Stomach (tissue), 9 donors: ENCODE results near the gene ASH1L. TPM values are rescaled to one million over a fixed set of nuclear protein-coding genes. Genes with fewer than 3 reads are reported as not detected.
"Not testable (repeated sequence)": the region's sequence is repeated elsewhere in the genome, so short reads cannot be mapped to it uniquely, and the experiment has no call there.

Source experiments
- DNase-seq, 2 donors: peaks; one replicate each; pipeline versions ENCODE4 v3.0.0 to v3.0.0-alpha.2; 2013 to 2019
- H3K27ac ChIP-seq, 5 donors: fragments of 200-600 bp in 4 of 5; sonication (generic) in 4 of 5; one replicate each; pipeline ENCODE4 v1.5.1; 2013 to 2019; ENCODE audit warnings: mild to moderate bottlenecking in 1 of 5, moderate library complexity in 1 of 5
- H3K27me3 ChIP-seq, 3 donors: fragments of 200-600 bp; sonication (generic); one replicate each; pipeline ENCODE4 v1.5.1; 2017 to 2019; ENCODE audit warnings: mixed run types in 1 of 3
- H3K36me3 ChIP-seq, 4 donors: fragments of 200-600 bp; sonication (generic); 1 replicate in 3 of 4; 2 replicates in 1 of 4; pipeline ENCODE4 v1.5.1; 2016 to 2019
- H3K4me1 ChIP-seq, 4 donors: fragments of 200-600 bp; sonication (generic); one replicate each; pipeline ENCODE4 v1.5.1; 2016 to 2019
- H3K4me3 ChIP-seq, 4 donors: fragments of 200-600 bp; sonication (generic) in 3 of 4; one replicate each; pipeline ENCODE4 v1.5.1; 2016 to 2019; ENCODE audit warnings: mild to moderate bottlenecking in 1 of 4
- H3K9me3 ChIP-seq, 4 donors: fragments of 200-600 bp; sonication (generic); one replicate each; pipeline ENCODE4 v1.5.1; 2016 to 2019
- CTCF ChIP-seq, 7 experiments: fragments of 450-650 bp in 4 of 7; fragments of 200-600 bp in 3 of 7; sonication (generic) in 3 of 7; IDR thresholded peaks; one replicate each; pipeline ENCODE4 v1.5.1; 2016 to 2019; ENCODE audit warnings: antibody characterized with exemption in 7 of 7, control low read depth in 2 of 7, mild to moderate bottlenecking in 1 of 7
- EP300 ChIP-seq: sonication (generic); formaldehyde crosslinking; IDR thresholded peaks from one replicate; pipeline ENCODE4 v1.6.1; 2017; ENCODE audit warnings: antibody characterized with exemption
- POLR2A ChIP-seq, 4 donors: fragments of 450-650 bp; IDR thresholded peaks; one replicate each; pipeline ENCODE4 v1.6.1; 2016; ENCODE audit warnings: antibody characterized with exemption in 4 of 4, control low read depth in 2 of 4, mild to moderate bottlenecking in 1 of 4, moderate library complexity in 1 of 4
- POLR2AphosphoS5 ChIP-seq, 3 donors: sonication (generic); formaldehyde crosslinking; IDR thresholded peaks; one replicate each; pipeline ENCODE4 v1.6.1; 2016; ENCODE audit warnings: antibody characterized with exemption in 3 of 3
- WGBS, 5 donors: extraction: QIAGEN DNeasy Blood & Tissue Kit in 3 of 5; methylation state at CpG; one replicate each; pipeline versions ENCODE4 v1.1.5 to v1.1.7; 2013 to 2018; 5-methylcytosine and 5-hydroxymethylcytosine counted together
- intact Hi-C: fragments of 100-400 bp; cut with DNase I; formaldehyde crosslinking; loops from one replicate; pipeline ENCODE4 v1.15.1; 2023; ENCODE audit warnings: low total_unique reads
- polyA plus RNA-seq, 3 donors: library from polyadenylated mRNA; stranded (reverse); fragments of 200-250 nt; gene quantifications; one replicate each; pipeline ENCODE4 v1.2.3, GENCODE V29; 2013
- total RNA-seq, 5 donors: library from RNA; depleted of rRNA; stranded (reverse); fragments of >200 nt; gene quantifications; one replicate each; pipeline versions ENCODE4 v1.1.0 to v1.2.3, GENCODE V29; 2014 to 2016
- donor health status: healthy with polysubstance abuse.
- donor health status: Bipolar disorder and iron deficiency.
- donor health status: healthy.

ASH1L gene
- total and polyA plus RNA-seq, 8 donors: 3.0 to 69.4 (median 34.3) TPM

- Histone ChIP-seq H3K9me3 (no peaks in the 10 kb centered on the region), H3K4me1 (peaks cover 4 to 18% (median 11%) of the 10 kb centered on the region in 4 donors), H3K27me3 (no peaks in the 10 kb centered on the region), H3K36me3 (peaks cover 9 to 76% (median 62%) of the 10 kb centered on the region in 4 donors), H3K4me3 (no peak overlapping the region), H3K27ac (no peak overlapping the region)
- TF ChIP-seq EP300 (no peak), POLR2AphosphoS5 (IDR thresholded peaks at IDR 0.05) (no peak), POLR2A (IDR thresholded peaks at IDR 0.05) (no peak)
- DNase-seq: no peak
- 76 to 90% (median 81%) methylated on average over 1 of the region's 1 CpG for WGBS, 5 donors
- intact Hi-C loops: no loop called here
Observed at GRCh38 chr1:155454096-155454495, 108.5 kb downstream of the ASH1L start.

GRCh38 chr1:155453141-155453540, 109.5 kb downstream of the ASH1L start:
- 93 to 99% (median 96%) methylated on average over 7 of the region's 7 CpGs for WGBS, 5 donors
- H3K36me3 ChIP-seq: peaks cover 8 to 77% (median 59%) of the 10 kb centered on the region in 4 donors

GRCh38 chr1:155451199-155451598, 111.4 kb downstream of the ASH1L start:
- TF ChIP-seq EP300 (no peak), CTCF (IDR thresholded peaks at IDR 0.05) (no peak), POLR2AphosphoS5 (IDR thresholded peaks at IDR 0.05) (no peak), POLR2A (IDR thresholded peaks at IDR 0.05) (no peak)
- intact Hi-C loops: no loop called here
- peaks cover 4 to 9% (median 7%) of the 10 kb centered on the region in 4 donors for H3K4me1 ChIP-seq
- H3K36me3 ChIP-seq: peaks cover 8 to 71% (median 50%) of the 10 kb centered on the region in 4 donors
- DNase-seq: no peak
- H3K27ac ChIP-seq: no peak overlapping the region
- no peaks in the 10 kb centered on the region for H3K27me3 ChIP-seq
- no peak overlapping the region for H3K4me3 ChIP-seq
- WGBS, 5 donors: 88 to 98% (median 96%) methylated on average over 7 of the region's 7 CpGs
- no peaks in the 10 kb centered on the region for H3K9me3 ChIP-seq

More at GRCh38 chr1:155453141-155453540, 109.5 kb downstream of the ASH1L start:
- Histone ChIP-seq H3K4me3 (no peak overlapping the region), H3K27ac (no peak overlapping the region), H3K27me3 (no peaks in the 10 kb centered on the region), H3K4me1 (peaks cover 4 to 18% (median 11%) of the 10 kb centered on the region in 4 donors), H3K9me3 (no peaks in the 10 kb centered on the region)
- no peak for TF ChIP-seq POLR2AphosphoS5 (IDR thresholded peaks at IDR 0.05)
- TF ChIP-seq CTCF (IDR thresholded peaks at IDR 0.05): no peak
- TF ChIP-seq EP300: no peak
- no peak for TF ChIP-seq POLR2A (IDR thresholded peaks at IDR 0.05)
- DNase-seq: no peak
- intact Hi-C loops: no loop called here

- H3K36me3 ChIP-seq: peaks cover 11 to 25% (median 17%) of the 10 kb centered on the region in 4 donors
- H3K4me1 ChIP-seq, H3K27ac ChIP-seq, intact Hi-C loops, H3K4me3 ChIP-seq, H3K9me3 ChIP-seq, DNase-seq, H3K27me3 ChIP-seq: not testable (repeated sequence)
- WGBS, 5 donors: 89 to 99% (median 98%) methylated on average over 4 to 6 of the region's 6 CpGs
Observed at GRCh38 chr1:155442431-155442830, 120.2 kb downstream of the ASH1L start.

DNA sequence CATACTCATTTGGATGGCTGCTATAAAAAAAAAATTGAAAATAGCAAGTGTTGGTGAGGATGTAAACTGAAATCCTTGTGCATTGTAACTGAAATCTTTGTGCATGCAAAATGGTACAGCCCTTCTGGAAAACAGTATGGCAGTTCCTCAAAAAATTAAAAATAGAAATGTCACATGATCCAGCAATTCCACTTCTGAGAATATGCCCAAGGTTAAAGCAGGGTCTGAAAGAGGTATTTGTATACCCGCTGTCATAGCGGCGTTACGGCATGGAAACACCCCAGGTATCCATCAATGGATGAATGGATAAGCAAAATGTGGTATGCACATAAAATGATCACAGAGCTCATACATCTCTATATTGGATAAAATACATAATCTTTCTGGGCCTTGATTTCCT, 125.2 kb downstream of the ASH1L start:
- Histone ChIP-seq H3K27me3 (no peaks in the 10 kb centered on the region), H3K27ac (no peak overlapping the region), H3K4me3 (no peak overlapping the region), H3K36me3 (peaks cover 12 to 74% (median 57%) of the 10 kb centered on the region in 4 donors), H3K9me3 (no peaks in the 10 kb centered on the region), H3K4me1 (no peaks in the 10 kb centered on the region)
- 96 to 98% (median 97%) methylated on average over 4 of the region's 4 CpGs for WGBS, 5 donors
- DNase-seq: no peak
- intact Hi-C loops: no loop called here
- TF ChIP-seq CTCF (IDR thresholded peaks at IDR 0.05) (no peak), EP300 (no peak), POLR2AphosphoS5 (IDR thresholded peaks at IDR 0.05) (no peak), POLR2A (IDR thresholded peaks at IDR 0.05) (no peak)

- H3K9me3 ChIP-seq, H3K27ac ChIP-seq, H3K4me1 ChIP-seq, DNase-seq, intact Hi-C loops, H3K4me3 ChIP-seq, H3K27me3 ChIP-seq: not testable (repeated sequence)
- H3K36me3 ChIP-seq: peaks cover 12 to 82% (median 75%) of the 10 kb centered on the region in 4 donors
- WGBS, 5 donors: 93 to 97% (median 96%) methylated on average over 14 of the region's 14 CpGs
Observed at GRCh38 chr1:155433831-155434389, 128.7 kb downstream of the ASH1L start.

DNA sequence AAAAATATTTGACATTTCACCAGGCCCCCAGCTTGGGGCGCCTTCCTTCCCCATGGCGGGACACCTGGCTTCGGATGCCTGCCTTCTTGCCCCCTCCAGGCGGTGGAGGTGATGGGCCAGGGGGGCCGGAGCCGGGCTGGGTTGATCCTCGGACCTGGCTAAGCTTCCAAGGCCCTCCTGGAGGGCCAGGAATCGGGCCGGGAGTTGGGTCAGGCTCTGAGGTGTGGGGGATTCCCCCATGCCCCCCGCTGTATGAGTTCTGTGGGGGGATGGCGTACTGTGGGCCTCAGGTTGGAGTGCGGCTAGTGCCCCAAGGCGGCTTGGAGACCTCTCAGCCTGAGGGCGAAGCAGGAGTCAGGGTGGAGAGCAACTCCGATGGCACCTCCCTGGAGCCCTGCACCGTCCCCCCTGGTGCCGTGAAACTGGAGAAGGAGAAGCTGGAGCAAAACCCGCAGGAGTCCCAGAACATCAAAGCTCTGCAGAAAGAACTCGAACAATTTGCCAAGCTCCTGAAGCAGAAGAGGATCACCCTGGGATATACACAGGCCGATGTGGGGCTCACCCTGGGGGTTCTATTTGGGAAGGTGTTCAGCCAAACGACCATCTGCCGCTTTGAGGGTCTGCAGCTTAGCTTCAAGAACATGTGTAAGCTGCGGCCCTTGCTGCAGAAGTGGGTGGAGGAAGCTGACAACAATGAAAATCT, 129.3 kb downstream of the ASH1L start:
- H3K27me3 ChIP-seq, H3K27ac ChIP-seq, H3K9me3 ChIP-seq, H3K4me1 ChIP-seq, DNase-seq, intact Hi-C loops, H3K4me3 ChIP-seq: not testable (repeated sequence)
- 92 to 96% (median 94%) methylated on average over 18 to 23 of the region's 23 CpGs for WGBS, 5 donors
- peaks cover 10 to 81% (median 74%) of the 10 kb centered on the region in 4 donors for H3K36me3 ChIP-seq
